ENCODE data around the gene ADAMTS8. TPM values are rescaled to one million over a fixed set of nuclear protein-coding genes. Genes with fewer than 3 reads are reported as not detected.

ADAMTS8 gene
- total RNA-seq, 1 donor from 2014 or later = 0.22 TPM

DNA sequence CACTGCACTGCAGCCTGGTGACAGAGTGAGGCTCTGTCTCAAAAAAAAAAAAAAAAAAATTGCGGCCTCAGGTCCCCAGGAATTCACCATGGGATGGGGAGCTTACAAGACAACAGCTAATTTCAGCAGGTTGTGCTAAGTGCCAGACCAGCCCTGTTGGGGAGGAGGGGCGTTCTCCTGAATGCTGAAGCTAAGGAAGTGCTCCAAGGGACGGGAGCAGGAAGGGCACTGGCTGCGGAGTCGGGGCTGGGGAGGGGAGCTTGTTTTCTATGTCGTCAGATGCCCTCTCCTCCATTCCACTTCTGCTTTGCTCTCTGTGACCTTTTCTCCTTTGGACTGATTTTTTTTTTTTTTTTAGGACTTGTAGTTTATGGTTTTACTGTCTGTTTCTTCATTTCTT lies 24.5 kb upstream of the ADAMTS8 start:
- no peaks in the 10 kb centered on the region for H3K9me3 Mint-ChIP-seq (ENCODE audit: low read depth)
- no peak overlapping the region for H3K4me3 Mint-ChIP-seq (ENCODE audit: low read depth)
- TF ChIP-seq, protein P1, sequence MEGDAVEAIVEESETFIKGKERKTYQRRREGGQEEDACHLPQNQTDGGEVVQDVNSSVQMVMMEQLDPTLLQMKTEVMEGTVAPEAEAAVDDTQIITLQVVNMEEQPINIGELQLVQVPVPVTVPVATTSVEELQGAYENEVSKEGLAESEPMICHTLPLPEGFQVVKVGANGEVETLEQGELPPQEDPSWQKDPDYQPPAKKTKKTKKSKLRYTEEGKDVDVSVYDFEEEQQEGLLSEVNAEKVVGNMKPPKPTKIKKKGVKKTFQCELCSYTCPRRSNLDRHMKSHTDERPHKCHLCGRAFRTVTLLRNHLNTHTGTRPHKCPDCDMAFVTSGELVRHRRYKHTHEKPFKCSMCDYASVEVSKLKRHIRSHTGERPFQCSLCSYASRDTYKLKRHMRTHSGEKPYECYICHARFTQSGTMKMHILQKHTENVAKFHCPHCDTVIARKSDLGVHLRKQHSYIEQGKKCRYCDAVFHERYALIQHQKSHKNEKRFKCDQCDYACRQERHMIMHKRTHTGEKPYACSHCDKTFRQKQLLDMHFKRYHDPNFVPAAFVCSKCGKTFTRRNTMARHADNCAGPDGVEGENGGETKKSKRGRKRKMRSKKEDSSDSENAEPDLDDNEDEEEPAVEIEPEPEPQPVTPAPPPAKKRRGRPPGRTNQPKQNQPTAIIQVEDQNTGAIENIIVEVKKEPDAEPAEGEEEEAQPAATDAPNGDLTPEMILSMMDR (IDR thresholded peaks at IDR 0.05; ENCODE audit: unreplicated experiment) = no peak
- H3K36me3 Mint-ChIP-seq (ENCODE audit: insufficient read depth) = no peaks in the 10 kb centered on the region
- peaks cover 68% of the 10 kb centered on the region for H3K27me3 Mint-ChIP-seq
- H3K27ac Mint-ChIP-seq = no peak overlapping the region
- DNase-seq (ENCODE audit: low spot score, unreplicated experiment) = no peak
- peaks cover 5% of the 10 kb centered on the region for H3K4me1 Mint-ChIP-seq (ENCODE audit: low read depth)

DNA sequence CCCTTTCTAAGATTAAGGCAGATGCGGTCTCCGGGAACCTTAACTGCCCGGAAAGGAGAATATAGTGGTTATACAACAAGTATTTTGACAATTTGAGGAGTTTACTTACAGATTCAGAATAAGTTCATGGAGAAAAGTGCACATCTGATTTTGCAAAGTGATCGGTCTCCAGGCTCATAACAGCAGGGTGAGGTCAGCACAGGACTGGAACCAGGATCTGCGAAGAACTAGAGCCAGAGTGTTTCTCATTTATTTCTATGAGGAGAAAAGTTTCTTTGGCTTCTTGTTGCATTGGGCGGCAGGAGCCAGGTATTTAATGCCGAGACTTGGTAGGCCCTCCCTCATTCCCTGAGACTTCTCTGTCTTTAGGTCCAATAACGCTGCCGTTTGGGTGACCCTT lies 23.8 kb upstream of the ADAMTS8 start:
- Mint-ChIP-seq H3K9me3 (ENCODE audit: low read depth) (no peaks in the 10 kb centered on the region), H3K27ac (no peak overlapping the region), H3K4me1 (ENCODE audit: low read depth) (peaks cover 5% of the 10 kb centered on the region), H3K4me3 (ENCODE audit: low read depth) (no peak overlapping the region), H3K36me3 (ENCODE audit: insufficient read depth) (no peaks in the 10 kb centered on the region), H3K27me3 (peaks cover 67% of the 10 kb centered on the region)
- no peak for DNase-seq (ENCODE audit: low spot score, unreplicated experiment)
- TF ChIP-seq, protein P1 (IDR thresholded peaks at IDR 0.05; ENCODE audit: unreplicated experiment) = no peak

DNA sequence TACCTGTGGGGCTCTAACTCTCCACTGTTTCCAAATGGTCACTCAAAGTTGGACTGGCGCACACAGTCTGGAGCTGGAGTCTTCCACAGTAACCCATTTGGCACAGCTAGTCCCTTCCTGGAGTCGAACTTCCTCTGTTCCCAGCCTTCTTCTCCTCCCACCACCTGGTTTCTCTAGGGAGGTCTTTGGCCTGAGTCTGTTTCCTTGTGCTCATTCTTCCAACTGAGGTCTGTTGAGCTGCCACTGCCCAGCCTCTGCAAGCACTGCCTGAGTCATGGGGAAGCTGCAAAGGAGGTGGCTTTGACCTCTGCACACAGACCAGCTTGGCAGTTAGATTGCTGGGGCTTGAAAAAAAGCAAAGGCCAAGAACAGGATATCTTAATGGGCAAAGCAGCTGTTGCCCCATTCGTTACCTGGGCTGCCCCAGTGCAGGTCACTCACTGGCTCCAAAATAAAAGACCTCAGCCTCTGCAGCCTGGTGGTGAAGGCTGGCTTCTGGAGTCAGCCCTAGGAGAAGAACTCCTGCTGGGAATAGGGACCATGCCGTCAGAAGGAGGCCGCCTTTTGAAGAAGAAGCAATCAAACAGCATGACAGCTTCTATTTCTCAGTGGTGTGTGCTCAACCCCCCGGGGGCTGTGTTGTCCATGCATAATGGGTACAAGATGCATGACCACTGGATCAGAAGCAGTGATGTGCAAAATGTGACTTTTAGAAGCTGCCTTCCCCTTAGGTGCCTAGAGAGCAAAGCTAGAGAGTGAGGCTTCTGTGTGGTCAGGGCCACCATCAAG lies 23.0 kb upstream of the ADAMTS8 start:
- no peak overlapping the region for H3K27ac Mint-ChIP-seq
- TF ChIP-seq, protein P1 (IDR thresholded peaks at IDR 0.05; ENCODE audit: unreplicated experiment) = no peak
- no peaks in the 10 kb centered on the region for H3K9me3 Mint-ChIP-seq (ENCODE audit: low read depth)
- peaks cover 73% of the 10 kb centered on the region for H3K27me3 Mint-ChIP-seq
- H3K4me3 Mint-ChIP-seq (ENCODE audit: low read depth) = no peak overlapping the region
- peaks cover 5% of the 10 kb centered on the region for H3K4me1 Mint-ChIP-seq (ENCODE audit: low read depth)
- no peaks in the 10 kb centered on the region for H3K36me3 Mint-ChIP-seq (ENCODE audit: insufficient read depth)
- DNase-seq (ENCODE audit: low spot score, unreplicated experiment) = no peak

DNA sequence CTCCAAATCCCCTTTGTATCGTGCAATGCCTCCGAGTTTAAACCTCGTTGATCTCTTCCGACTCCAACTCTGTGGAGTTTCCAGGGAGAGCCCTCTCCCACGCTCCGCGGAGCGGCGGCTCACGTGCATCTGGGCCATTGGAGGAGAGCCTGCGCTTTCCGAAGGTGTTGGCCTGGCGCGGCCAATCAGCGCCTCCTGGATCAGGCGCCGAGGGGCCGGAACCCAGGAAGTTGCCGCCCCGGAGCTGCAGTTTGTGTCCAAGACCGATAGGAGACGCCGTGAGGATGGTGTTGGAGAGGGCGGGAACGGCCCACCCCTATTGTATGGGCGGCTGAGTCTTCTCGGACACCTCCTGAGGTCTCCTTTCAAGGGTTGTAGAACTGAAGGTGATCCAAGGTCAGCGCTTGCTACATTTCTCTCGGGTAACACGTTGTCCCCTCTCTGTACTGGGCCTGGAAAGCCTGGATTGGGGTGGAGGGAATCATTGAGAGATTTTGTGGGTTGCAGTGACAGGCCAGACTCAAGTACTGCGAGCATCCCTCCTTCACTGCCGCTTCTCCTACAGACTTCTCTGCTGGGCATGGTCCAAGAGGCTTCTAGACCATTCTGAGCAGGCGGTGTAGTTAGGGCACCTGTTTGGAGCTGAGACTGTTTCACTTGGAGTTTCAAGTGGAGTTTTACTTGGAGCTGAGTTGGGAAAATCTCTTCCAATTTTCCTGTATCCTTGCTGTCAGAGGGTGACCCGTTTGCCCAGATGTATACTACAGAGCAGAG lies 21.8 kb upstream of the ADAMTS8 start:
- TF ChIP-seq, protein P1 (IDR thresholded peaks at IDR 0.05; ENCODE audit: unreplicated experiment) = peak; percentile 52
- Mint-ChIP-seq H3K4me1 (ENCODE audit: low read depth) (peaks cover 5% of the 10 kb centered on the region), H3K36me3 (ENCODE audit: insufficient read depth) (no peaks in the 10 kb centered on the region), H3K27ac (no peak overlapping the region), H3K4me3 (ENCODE audit: low read depth) (peak overlapping the region; percentile 77), H3K27me3 (peaks cover 71% of the 10 kb centered on the region), H3K9me3 (ENCODE audit: low read depth) (no peaks in the 10 kb centered on the region)
- peak; percentile 53 for DNase-seq (ENCODE audit: low spot score, unreplicated experiment)

DNA sequence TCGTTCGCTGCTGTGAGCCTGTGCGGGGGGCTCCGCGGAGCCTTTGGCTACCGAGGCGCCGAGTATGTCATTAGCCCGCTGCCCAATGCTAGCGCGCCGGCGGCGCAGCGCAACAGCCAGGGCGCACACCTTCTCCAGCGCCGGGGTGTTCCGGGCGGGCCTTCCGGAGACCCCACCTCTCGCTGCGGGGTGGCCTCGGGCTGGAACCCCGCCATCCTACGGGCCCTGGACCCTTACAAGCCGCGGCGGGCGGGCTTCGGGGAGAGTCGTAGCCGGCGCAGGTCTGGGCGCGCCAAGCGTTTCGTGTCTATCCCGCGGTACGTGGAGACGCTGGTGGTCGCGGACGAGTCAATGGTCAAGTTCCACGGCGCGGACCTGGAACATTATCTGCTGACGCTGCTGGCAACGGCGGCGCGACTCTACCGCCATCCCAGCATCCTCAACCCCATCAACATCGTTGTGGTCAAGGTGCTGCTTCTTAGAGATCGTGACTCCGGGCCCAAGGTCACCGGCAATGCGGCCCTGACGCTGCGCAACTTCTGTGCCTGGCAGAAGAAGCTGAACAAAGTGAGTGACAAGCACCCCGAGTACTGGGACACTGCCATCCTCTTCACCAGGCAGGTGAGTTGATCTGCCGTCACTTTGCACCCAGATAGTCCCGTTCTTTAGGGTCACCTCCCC lies 21.0 kb upstream of the ADAMTS8 start:
- H3K27ac Mint-ChIP-seq = no peak overlapping the region
- H3K27me3 Mint-ChIP-seq = peaks cover 71% of the 10 kb centered on the region

More for the DNA sequence above, 21.0 kb upstream of the ADAMTS8 start:
- Mint-ChIP-seq H3K4me1 (ENCODE audit: low read depth) (peaks cover 5% of the 10 kb centered on the region), H3K36me3 (ENCODE audit: insufficient read depth) (no peaks in the 10 kb centered on the region), H3K9me3 (ENCODE audit: low read depth) (no peaks in the 10 kb centered on the region), H3K4me3 (ENCODE audit: low read depth) (peak overlapping the region; percentile 77)
- no peak for DNase-seq (ENCODE audit: low spot score, unreplicated experiment)
- TF ChIP-seq, protein P1 (IDR thresholded peaks at IDR 0.05; ENCODE audit: unreplicated experiment) = no peak
